NCI-H187 treated with DMSO at 0.1 percent for 48 hours (cell line): ENCODE results near the gene PLEKHG3.

Source experiments
- DNase-seq: peaks from one replicate; lab custom pipeline; 2025; lab: John Stamatoyannopoulos, UW

PLEKHG3 gene

GRCh38 chr14:64764641-64765520 is 60.7 kb downstream of the PLEKHG3 start:
- no peak for DNase-seq

GRCh38 chr14:64765740-64766302 is 61.6 kb downstream of the PLEKHG3 start:
- DNase-seq: no peak

- DNase-seq: no peak
Observed at GRCh38 chr14:64766430-64767151, 62.4 kb downstream of the PLEKHG3 start.

GRCh38 chr14:64767215-64767964 is 63.2 kb downstream of the PLEKHG3 start:
- no peak for DNase-seq

- DNase-seq: no peak
Observed at GRCh38 chr14:64768401-64769095, 64.3 kb downstream of the PLEKHG3 start.

- no peak for DNase-seq
Observed at GRCh38 chr14:64769096-64770020, 65.1 kb downstream of the PLEKHG3 start.

GRCh38 chr14:64770751-64771150 is 66.5 kb downstream of the PLEKHG3 start:
- no peak for DNase-seq

- no peak for DNase-seq
Observed at GRCh38 chr14:64771161-64771560, 66.9 kb downstream of the PLEKHG3 start.

- DNase-seq: no peak
Observed at GRCh38 chr14:64772397-64772950, 68.2 kb downstream of the PLEKHG3 start.

- no peak for DNase-seq
Observed at GRCh38 chr14:64773046-64773445, 68.8 kb downstream of the PLEKHG3 start.

GRCh38 chr14:64773577-64773976 is 69.4 kb downstream of the PLEKHG3 start:
- no peak for DNase-seq

GRCh38 chr14:64774272-64774671 is 70.0 kb downstream of the PLEKHG3 start:
- no peak for DNase-seq

- no peak for DNase-seq
Observed at GRCh38 chr14:64775081-64775777, 71.0 kb downstream of the PLEKHG3 start.

- no peak for DNase-seq
Observed at GRCh38 chr14:64777461-64777860, 73.2 kb downstream of the PLEKHG3 start.

GRCh38 chr14:64778104-64778754 is 74.0 kb downstream of the PLEKHG3 start:
- no peak for DNase-seq

- no peak for DNase-seq
Observed at GRCh38 chr14:64779472-64779871, 75.2 kb downstream of the PLEKHG3 start.

GRCh38 chr14:64782196-64782595 is 78.0 kb downstream of the PLEKHG3 start:
- DNase-seq: no peak

- no peak for DNase-seq
Observed at GRCh38 chr14:64784006-64784405, 79.8 kb downstream of the PLEKHG3 start.
